HG03521 (cell line): ENCODE results near the gene CORO1A.
"Not testable (repeated sequence)": the region's sequence is repeated elsewhere in the genome, so short reads cannot be mapped to it uniquely, and the experiment has no call there.

Source experiments
- ATAC-seq: cut with Tn5 transposase; IDR thresholded peaks from one replicate; pipeline ENCODE4 v1.9.1; 2021; ENCODE audit warnings: mild to moderate bottlenecking, moderate library complexity; ENCODE audit not compliant: unreplicated experiment

Gene CORO1A

DNA sequence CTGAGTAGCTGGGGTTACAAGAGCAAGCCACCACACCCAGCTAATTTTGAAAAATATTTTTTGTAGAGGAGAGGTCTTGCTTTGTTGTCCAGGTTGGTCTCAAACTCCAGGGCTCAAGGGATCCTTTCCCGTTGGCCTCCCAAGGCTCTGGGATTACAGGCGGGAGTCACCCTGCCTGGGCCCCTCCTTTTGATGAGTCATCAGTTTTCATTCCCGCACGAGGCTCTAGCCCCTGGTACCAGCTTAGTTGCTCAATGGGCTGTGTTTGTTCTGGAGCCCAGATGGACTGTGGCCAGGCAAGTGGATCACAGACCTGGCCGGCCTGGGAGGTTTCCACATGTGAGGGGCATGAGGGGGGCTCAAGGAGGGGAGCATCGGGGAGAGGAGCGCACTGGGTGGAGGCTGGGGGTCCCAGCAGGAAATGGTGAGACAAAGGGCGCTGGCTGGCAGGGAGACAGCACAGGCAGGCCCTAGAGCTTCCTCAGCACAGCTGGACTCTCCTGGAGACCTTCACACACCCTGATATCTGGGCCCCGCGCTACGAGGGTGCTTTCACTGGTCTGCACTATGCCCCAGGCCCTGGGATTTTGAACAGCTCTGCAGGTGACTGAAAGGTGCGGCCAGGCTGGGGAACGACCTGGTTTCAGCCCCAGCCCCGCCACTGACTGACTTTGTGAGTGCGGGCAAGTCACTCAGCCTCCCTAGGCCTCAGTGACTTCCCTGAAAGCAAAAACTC, 16.4 kb downstream of the CORO1A start:
- ATAC-seq, result not testable (repeated sequence)

DNA sequence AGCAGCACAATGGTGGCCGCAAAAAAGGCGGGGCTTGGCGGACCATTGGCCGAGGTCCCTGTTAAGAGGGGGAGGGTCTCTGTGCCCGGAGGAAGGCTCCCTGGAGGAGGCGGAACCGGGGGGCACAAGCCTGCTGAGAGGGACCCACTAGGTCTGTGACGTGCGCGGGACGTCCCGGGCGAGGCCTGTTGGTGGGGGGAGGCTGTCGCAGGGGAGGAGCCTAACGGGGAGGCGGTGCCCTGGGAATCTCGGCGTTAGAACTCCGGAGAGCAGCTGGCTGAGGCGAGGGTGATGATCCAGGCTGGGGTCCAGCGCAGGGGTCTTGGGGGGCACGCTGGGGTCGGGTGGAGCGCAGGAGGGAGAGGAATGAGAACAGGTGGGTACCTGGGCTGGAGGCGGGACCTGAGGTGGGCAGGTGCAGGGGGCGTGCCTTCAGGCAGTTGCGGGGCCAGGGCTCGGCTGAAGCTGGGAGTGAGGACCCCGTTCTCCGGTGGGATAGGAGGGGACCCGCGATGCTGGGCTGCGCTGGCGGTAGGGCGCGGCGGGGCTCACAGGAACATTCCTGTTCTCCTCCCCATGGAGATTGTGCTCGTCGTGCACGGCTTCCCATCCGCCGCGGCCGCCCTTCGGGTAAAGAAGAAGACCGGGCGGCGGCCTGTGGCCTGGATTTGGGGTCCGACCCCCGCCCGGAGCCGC, 22.3 kb downstream of the CORO1A start:
- not testable (repeated sequence) for ATAC-seq

DNA sequence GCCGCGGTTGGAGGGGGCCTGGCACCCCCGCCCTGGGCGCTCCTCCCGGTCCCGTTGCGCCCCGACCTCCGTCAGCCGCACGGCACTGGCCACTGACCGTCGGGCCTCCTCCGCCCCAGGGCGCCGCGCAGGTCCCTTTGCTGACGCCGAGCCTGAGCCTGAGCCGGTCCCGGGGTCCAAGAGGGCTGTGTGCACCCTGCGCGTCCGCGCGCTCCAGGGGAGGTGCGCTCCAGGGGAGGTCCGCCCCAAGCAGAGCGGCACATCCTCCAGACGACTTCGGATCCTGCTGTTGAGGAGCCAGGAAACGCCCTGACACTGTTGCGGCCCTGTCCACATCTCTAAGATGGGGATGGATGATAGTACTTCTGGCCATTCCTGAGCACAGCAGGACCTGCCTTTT, 22.9 kb downstream of the CORO1A start:
- not testable (repeated sequence) for ATAC-seq

DNA sequence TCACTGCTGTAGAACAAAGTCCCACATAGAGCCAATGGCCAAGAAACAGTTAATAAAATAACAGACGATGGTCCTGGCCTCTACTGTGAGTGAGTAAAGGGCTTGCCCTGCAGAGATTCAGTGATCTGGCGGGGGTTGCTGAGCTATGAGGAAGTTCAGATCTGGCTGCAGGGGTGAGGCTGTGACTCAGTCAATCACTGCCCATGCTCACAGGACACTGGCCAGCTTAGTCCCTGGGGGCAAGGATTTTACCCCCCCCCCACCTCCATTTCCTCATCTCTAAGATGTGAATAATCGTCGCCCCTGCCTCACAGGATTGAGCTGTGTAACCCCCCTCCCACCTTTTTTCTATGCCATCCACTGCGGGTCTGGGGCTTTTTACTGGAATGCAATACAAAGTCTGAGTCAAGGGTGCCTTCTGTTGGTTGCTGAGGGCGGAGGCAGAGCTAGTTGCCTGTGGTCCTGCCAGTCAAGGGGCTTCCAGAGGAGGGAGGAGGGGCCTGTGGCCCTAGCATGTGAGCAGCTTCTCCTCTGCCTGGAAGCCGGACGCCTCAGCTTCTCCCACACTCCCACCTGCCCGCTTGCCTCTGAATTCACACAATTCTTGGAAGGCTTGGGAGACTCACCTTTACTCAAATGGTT, 23.8 kb downstream of the CORO1A start:
- ATAC-seq, result not testable (repeated sequence)

DNA sequence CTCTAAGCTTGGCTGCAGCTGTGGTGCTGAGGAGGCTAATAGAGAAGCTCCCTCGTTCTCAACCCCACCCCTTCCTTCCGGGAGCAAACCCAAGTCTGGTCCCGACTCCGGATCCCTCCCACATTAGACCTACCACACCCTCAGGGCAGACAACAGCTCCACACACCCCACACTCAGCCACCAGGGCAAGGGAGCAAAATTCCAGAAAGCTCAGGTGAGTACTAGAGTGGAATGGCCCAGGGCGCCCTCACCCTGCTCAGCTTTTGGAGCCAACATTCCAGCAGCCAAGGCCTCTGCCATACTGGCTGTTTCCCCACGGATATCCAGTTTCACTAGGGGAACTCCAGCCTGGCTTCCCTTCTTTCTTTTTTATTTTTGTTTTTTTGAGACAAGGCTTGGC, 25.6 kb downstream of the CORO1A start:
- ATAC-seq, result not testable (repeated sequence)

DNA sequence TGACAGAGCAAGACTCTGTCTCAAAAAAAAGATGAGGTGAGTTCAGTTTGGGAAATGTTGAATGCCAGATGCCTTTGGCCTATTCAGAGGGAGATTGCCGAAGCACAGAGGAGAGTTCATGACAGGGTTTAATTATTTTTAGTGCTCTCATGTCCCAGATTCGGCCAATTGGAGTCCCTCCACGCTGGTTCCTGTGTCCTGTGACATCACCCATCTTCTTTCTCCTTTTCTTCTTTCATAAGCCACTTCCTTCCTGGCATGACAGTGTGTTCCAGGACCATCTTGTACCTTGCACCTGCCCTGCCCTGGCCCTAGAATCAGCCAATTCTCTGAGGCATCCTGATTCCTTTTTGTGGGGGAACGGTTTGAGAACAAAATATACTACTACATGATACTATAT, 28.0 kb downstream of the CORO1A start:
- ATAC-seq, result not testable (repeated sequence)

DNA sequence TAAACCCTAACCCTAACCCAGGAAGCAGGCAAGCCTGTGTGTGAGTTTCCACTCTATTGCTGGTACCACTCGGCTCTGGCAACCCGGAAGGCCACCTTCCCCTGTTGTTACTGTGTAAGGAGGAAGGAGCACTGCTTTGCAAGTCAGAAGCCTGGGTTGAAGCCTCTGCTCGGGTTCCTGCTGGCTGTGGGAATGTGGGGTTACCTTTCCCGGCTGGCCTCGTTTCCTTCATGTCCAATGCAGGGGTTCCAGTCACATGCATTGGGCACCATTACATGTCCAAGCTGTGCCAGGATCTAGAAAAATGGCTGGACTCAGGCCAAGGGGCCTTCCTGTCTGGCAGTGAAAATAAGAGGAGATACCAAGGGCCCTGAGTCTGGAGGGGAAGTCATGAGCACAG, 33.7 kb downstream of the CORO1A start:
- not testable (repeated sequence) for ATAC-seq
